Measurements from ENCODE around the gene MR1.
A peak's percentile ranks its signal among the peaks of the same experiment; 100 is the strongest.
"Not testable (repeated sequence)": the region's sequence is repeated elsewhere in the genome, so short reads cannot be mapped to it uniquely, and the experiment has no call there.

Gene MR1

GRCh38 chr1:181056560-181056959 lies 22.8 kb downstream of the MR1 start:
- FAIRE-seq, result no peak

GRCh38 chr1:181057079-181057478 lies 23.3 kb downstream of the MR1 start:
- no peak for DNase-seq (ENCODE audit: insufficient read length)
- no peak for TF ChIP-seq POLR2AphosphoS5 (IDR thresholded peaks at IDR 0.05; ENCODE audit: low read depth, low read length)
- TF ChIP-seq TAF1 (IDR thresholded peaks at IDR 0.05; ENCODE audit: borderline replicate concordance, low read depth, low read length), result no peak
- no peak for TF ChIP-seq POLR2A (IDR thresholded peaks at IDR 0.05; ENCODE audit: low read depth, low read length)
- FAIRE-seq, result no peak

More at GRCh38 chr1:181056560-181056959, 22.8 kb downstream of the MR1 start:
- no peak for DNase-seq (ENCODE audit: insufficient read length)
- TF ChIP-seq POLR2AphosphoS5 (IDR thresholded peaks at IDR 0.05; ENCODE audit: low read depth, low read length) (no peak), TAF1 (IDR thresholded peaks at IDR 0.05; ENCODE audit: borderline replicate concordance, low read depth, low read length) (no peak), POLR2A (IDR thresholded peaks at IDR 0.05; ENCODE audit: low read depth, low read length) (no peak)

GRCh38 chr1:181059435-181059834 lies 25.7 kb downstream of the MR1 start:
- FAIRE-seq (no peak), DNase-seq (ENCODE audit: insufficient read length) (no peak)
- TF ChIP-seq POLR2AphosphoS5 (IDR thresholded peaks at IDR 0.05; ENCODE audit: low read depth, low read length), result no peak
- no peak for TF ChIP-seq TAF1 (IDR thresholded peaks at IDR 0.05; ENCODE audit: borderline replicate concordance, low read depth, low read length)
- TF ChIP-seq POLR2A (IDR thresholded peaks at IDR 0.05; ENCODE audit: low read depth, low read length), result no peak

GRCh38 chr1:181060066-181060465 lies 26.3 kb downstream of the MR1 start:
- TF ChIP-seq TAF1 (IDR thresholded peaks at IDR 0.05; ENCODE audit: borderline replicate concordance, low read depth, low read length) (no peak), POLR2AphosphoS5 (IDR thresholded peaks at IDR 0.05; ENCODE audit: low read depth, low read length) (no peak), POLR2A (IDR thresholded peaks at IDR 0.05; ENCODE audit: low read depth, low read length) (no peak)
- FAIRE-seq, result no peak
- DNase-seq (ENCODE audit: insufficient read length), result no peak

- FAIRE-seq; DNase-seq (ENCODE audit: insufficient read length): not testable (repeated sequence)
These were observed 27.2 kb downstream of the MR1 start for GRCh38 chr1:181060947-181061346.

- FAIRE-seq (no peak), DNase-seq (ENCODE audit: insufficient read length) (no peak)
- no peak for TF ChIP-seq TAF1 (IDR thresholded peaks at IDR 0.05; ENCODE audit: borderline replicate concordance, low read depth, low read length)
- TF ChIP-seq POLR2A (IDR thresholded peaks at IDR 0.05; ENCODE audit: low read depth, low read length), result no peak
- TF ChIP-seq POLR2AphosphoS5 (IDR thresholded peaks at IDR 0.05; ENCODE audit: low read depth, low read length), result no peak
These were observed 27.7 kb downstream of the MR1 start for GRCh38 chr1:181061487-181061886.

GRCh38 chr1:181061891-181062835 lies 28.4 kb downstream of the MR1 start:
- TF ChIP-seq POLR2AphosphoS5 (IDR thresholded peaks at IDR 0.05; ENCODE audit: low read depth, low read length) (peak; percentile 80), TAF1 (IDR thresholded peaks at IDR 0.05; ENCODE audit: borderline replicate concordance, low read depth, low read length) (peak; percentile 52; the same call in 1 of the 2 replicates), POLR2A (IDR thresholded peaks at IDR 0.05; ENCODE audit: low read depth, low read length) (peak; percentile 77; the same call in 1 of the 2 replicates)
- DNase-seq (ENCODE audit: insufficient read length) (peak; percentile 45), FAIRE-seq (peak; percentile 90)

GRCh38 chr1:181062836-181063428 lies 29.1 kb downstream of the MR1 start:
- peak; percentile 43; the same call in 1 of the 2 replicates for TF ChIP-seq POLR2A (IDR thresholded peaks at IDR 0.05; ENCODE audit: low read depth, low read length)
- TF ChIP-seq POLR2AphosphoS5 (IDR thresholded peaks at IDR 0.05; ENCODE audit: low read depth, low read length), result 0 out of 2 replicates have a peak, but pooled peaks have one; percentile 20
- TF ChIP-seq TAF1 (IDR thresholded peaks at IDR 0.05; ENCODE audit: borderline replicate concordance, low read depth, low read length), result no peak
- peak; percentile 62 for FAIRE-seq
- DNase-seq (ENCODE audit: insufficient read length), result no peak

- DNase-seq (ENCODE audit: insufficient read length) (no peak), FAIRE-seq (no peak)
- TF ChIP-seq POLR2AphosphoS5 (IDR thresholded peaks at IDR 0.05; ENCODE audit: low read depth, low read length), result no peak
- no peak for TF ChIP-seq POLR2A (IDR thresholded peaks at IDR 0.05; ENCODE audit: low read depth, low read length)
- no peak for TF ChIP-seq TAF1 (IDR thresholded peaks at IDR 0.05; ENCODE audit: borderline replicate concordance, low read depth, low read length)
These were observed 30.3 kb downstream of the MR1 start for GRCh38 chr1:181064011-181064623.

- FAIRE-seq (no peak), DNase-seq (ENCODE audit: insufficient read length) (no peak)
- no peak for TF ChIP-seq TAF1 (IDR thresholded peaks at IDR 0.05; ENCODE audit: borderline replicate concordance, low read depth, low read length)
- no peak for TF ChIP-seq POLR2A (IDR thresholded peaks at IDR 0.05; ENCODE audit: low read depth, low read length)
- TF ChIP-seq POLR2AphosphoS5 (IDR thresholded peaks at IDR 0.05; ENCODE audit: low read depth, low read length), result no peak
These were observed 30.9 kb downstream of the MR1 start for GRCh38 chr1:181064702-181065101.

- no peak for DNase-seq (ENCODE audit: insufficient read length)
- TF ChIP-seq POLR2AphosphoS5 (IDR thresholded peaks at IDR 0.05; ENCODE audit: low read depth, low read length), result no peak
- TF ChIP-seq TAF1 (IDR thresholded peaks at IDR 0.05; ENCODE audit: borderline replicate concordance, low read depth, low read length), result no peak
- TF ChIP-seq POLR2A (IDR thresholded peaks at IDR 0.05; ENCODE audit: low read depth, low read length), result no peak
- no peak for FAIRE-seq
These were observed 39.9 kb downstream of the MR1 start for GRCh38 chr1:181073638-181074037.

All from GM12892 (cell line).